A549 (cell line): ENCODE results near the gene KRT17.

Experiments used
- BHLHE40 ChIP-seq: IDR thresholded peaks from 2 replicates; pipeline ENCODE4 v1.6.1; 2012; ENCODE audit warnings: low read depth, low read length, inconsistent platforms
- CTCF ChIP-seq: fragments of >200 bp; sonication (Bioruptor Twin); formaldehyde crosslinking; IDR thresholded peaks from 3 replicates; pipeline ENCODE4 v1.5.1; 2016
- PBX3 ChIP-seq: IDR thresholded peaks from 2 replicates; pipeline ENCODE4 v1.6.1; 2012

GRCh38 chr17:41592601-41593305 is 31.6 kb downstream of the KRT17 start:
- TF ChIP-seq CTCF: no peak
- no peak for TF ChIP-seq PBX3
- TF ChIP-seq BHLHE40: no peak
